HG02840 (cell line): ENCODE measurements around the gene CBLN3.

Source experiments
- ATAC-seq: cut with Tn5 transposase; IDR thresholded peaks from one replicate; pipeline ENCODE4 v1.9.1; 2021; ENCODE audit warnings: mild to moderate bottlenecking, moderate library complexity, moderate number of reproducible peaks; ENCODE audit not compliant: unreplicated experiment, low FRiP score

The CBLN3 gene

GRCh38 chr14:24407608-24408325 lies 21.7 kb downstream of the CBLN3 start:
- no peak for ATAC-seq

- no peak for ATAC-seq
Measured at GRCh38 chr14:24406416-24406815, 23.1 kb downstream of the CBLN3 start.

DNA sequence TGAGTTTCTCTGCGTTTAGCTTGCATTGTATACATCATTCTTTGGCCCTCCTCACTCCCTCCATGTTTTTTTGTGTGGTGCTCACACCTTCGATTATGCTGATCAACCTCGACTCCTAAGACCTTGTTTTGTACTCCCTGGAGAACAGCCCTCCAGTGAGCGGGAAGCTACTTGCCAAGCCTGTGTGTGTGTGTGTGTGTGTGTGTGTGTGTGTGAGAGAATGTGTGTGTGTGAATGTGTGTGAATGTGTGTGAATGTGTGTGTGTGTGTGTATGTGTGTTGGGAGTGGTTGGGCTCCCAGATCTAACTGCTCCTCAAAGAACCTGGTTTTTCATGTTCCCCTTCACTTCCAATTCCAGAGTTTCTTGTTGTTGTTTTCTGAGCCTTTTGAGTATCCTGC lies 24.7 kb downstream of the CBLN3 start:
- no peak for ATAC-seq

GRCh38 chr14:24403294-24403998 lies 26.0 kb downstream of the CBLN3 start:
- no peak for ATAC-seq

- no peak for ATAC-seq
Measured at GRCh38 chr14:24401810-24402702, 27.4 kb downstream of the CBLN3 start.

DNA sequence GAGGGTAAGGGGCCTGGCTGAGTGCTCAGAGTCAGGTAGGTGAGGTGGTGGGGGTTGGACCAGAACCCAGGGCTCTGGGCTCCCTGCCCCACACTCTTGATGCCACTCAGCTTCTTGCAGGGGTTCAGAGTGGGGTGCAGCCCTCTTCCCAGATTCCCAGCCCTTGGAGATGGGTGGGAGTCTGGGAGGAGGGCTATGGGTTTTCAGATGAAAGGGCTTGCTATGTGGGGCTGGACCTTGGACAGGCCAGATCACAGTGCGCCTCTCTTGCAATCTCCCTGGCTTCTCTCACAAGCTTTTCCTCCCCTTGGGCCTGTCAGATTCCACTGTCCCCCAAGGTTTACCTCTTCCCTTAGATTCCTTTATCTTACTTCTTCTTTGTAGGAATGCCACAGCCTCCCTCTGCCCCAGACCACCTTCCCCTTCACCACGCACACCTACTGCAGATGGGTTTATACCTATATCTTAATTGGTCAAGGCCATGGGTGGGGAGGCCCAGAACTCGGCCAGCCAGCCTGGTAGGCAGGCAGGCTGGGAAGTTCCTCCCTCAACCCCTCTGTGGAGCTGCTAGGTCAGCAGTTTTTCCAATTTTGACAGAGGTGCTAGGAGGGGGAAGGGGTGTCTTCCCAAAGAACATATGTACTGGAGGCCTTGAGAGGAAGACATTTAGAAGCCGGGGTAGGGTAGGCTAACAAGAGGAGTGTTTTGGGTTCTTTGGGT lies 29.3 kb downstream of the CBLN3 start:
- no peak for ATAC-seq

DNA sequence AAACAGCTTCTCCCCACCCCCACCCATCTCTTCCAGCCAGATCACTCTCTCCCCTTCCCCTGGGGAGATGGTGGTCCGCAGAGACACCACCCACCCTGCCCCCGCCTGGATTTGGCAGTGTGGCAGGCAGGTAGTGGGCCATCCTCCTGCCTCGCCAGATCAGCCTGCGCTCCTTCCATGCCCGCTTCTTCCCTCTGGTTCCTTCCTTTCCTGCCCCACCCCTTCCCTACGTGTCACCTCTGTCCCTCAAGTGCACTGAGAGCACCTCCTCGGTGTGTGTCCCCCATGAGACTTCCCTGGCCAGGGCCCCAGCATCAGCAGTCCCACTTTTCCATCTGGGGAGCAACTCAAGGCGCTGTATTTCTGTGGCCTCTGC lies 30.0 kb downstream of the CBLN3 start:
- no peak for ATAC-seq

DNA sequence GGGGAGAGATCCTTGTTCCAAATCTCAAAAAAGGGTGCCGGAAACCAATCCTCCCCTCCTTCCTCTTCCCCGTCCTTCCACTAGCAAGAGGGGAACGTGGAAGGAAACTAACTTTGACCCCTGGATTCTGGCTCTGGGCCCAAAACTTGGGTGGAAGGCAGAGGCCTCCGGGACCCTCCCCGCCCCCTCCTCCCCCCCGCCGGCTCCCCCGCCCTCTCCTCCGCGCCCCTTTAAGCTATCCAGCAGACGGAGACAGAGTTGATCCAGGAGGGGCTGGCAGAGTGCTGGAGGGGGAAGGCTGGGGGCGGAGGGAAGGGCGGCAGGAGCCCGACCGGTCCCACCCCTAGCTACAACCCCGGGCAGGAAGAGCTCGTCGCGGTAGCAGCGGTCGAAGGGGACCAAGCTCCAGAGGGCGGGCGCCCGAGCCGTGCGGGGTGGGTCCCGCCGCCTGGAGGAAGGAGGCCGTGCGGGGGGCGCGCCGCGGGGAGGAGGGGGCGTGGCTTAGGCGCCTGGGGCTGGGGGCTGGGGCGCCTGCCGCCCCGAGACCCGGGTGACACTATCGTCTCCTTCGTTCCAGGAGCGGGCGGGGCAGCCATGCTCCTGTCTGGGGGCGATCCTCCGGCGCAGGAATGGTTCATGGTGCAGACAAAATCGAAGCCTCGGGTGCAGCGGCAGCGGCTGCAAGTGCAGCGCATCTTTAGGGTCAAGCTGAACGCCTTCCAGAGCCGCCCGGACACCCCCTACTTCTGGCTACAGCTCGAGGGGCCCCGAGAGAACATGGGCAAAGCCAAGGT lies 30.6 kb downstream of the CBLN3 start, which contains the start of gene NYNRIN:
Gene NYNRIN, plus strand, starts transcription at position 351 of the 794 bp plus-strand sequence. Its CDS starts 244 bp downstream, at position 595.
- no peak for ATAC-seq

DNA sequence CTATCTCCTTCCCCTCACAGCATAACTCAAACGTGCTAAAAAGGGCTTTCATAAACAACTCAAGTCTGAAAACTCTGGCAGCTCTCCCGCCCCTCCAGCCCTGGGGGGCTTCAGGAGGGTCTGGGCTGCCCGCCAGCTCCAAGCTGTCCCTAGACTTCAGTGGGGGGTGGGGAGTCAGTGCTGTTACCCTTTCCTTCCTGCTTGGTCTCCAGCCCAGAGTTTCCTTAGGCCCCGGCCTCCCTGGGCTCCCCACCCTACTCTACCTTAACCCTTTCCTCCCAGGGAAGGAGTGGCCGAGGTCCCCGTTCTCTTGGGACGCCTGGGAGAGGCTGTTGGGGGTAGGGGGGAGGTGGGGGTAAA lies 31.2 kb downstream of the CBLN3 start:
- ATAC-seq, result no peak

DNA sequence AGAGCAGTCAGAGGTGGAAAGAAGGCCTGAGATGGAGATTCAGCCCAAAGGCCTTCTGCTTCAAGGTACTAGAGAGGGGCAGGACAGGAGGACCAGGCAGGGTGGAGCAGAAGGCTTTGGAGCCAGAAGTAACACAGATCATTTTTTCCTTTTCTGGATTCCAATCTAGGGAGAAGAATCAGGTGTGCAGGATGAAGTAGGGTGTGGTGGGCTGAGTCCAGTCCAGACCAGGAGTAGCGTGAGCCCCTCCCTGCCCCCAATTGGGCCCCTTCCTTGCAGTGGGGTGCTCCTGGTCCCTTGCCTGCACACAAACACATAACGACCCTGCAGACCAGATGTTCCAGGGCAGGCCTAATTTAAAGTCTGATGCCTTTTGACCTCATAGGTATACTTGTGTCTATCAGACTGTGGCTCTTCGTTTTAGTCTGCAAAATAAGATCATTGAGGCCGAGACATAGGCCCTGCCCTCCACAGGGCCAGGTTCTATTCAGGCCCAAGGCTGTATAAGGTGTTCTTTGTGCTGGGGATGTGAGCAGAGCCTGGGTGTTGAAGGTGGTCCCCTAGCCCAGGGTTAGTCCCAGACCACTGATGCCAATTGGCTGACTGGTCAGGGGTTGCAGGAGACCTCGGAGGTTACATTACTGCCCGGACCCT lies 31.7 kb downstream of the CBLN3 start:
- no peak for ATAC-seq

GRCh38 chr14:24395609-24396582 lies 33.6 kb downstream of the CBLN3 start:
- ATAC-seq, result no peak

DNA sequence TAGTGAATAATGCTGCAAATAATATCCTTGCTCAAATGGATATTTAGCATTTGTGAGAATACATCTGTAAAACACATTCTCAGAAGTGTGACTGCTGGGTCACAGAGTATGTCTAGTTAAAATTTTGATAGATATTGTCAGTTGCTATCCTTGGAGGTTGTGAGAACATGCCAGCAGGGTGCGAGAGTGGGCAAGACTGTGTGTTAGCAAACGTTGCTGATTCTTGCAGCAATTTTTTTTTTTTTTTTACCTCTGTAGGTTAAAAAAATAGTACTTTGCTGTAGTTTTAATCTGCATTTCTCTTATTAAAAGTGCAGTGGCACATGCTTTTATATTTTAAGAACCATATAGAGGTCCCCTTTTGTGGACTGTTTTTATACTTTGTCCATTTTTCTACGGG lies 35.2 kb downstream of the CBLN3 start:
- ATAC-seq, result no peak

DNA sequence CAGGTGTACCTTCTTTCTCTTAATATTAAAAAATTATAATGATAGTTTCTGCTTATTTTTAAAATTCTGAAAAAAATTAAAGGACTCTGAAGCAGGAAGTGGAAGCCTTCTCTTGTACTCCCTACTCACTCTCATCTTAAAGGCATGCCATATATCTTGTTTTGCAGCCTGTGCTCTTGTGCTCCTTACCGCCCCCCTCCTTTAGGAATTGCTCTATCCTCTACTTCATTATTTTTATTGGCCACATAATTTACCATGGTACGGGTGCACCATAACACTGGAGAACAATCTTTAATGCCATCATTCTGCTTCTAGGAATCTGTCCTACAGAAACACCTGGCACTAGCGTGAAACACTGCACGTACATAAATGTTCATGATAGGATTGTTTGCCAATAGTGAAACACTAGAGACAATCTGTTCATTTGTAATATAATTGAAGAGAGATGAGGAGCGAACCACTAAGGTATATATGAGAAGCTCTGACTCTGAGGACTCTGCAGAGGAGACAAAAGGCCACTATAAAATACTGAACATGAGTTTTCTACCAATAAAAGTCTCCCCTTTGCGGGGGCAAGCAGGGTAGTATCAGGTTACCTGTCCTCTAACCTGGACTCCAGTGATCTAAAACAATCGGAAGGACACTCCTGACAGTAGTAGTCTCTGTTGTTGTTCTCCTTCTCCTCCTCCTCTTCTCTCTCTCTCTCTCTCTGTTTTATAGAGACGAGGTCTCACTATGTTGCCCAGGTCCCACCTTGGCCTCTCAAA lies 37.0 kb downstream of the CBLN3 start:
- no peak for ATAC-seq

GRCh38 chr14:24390701-24391468 lies 38.6 kb downstream of the CBLN3 start:
- ATAC-seq, result no peak

DNA sequence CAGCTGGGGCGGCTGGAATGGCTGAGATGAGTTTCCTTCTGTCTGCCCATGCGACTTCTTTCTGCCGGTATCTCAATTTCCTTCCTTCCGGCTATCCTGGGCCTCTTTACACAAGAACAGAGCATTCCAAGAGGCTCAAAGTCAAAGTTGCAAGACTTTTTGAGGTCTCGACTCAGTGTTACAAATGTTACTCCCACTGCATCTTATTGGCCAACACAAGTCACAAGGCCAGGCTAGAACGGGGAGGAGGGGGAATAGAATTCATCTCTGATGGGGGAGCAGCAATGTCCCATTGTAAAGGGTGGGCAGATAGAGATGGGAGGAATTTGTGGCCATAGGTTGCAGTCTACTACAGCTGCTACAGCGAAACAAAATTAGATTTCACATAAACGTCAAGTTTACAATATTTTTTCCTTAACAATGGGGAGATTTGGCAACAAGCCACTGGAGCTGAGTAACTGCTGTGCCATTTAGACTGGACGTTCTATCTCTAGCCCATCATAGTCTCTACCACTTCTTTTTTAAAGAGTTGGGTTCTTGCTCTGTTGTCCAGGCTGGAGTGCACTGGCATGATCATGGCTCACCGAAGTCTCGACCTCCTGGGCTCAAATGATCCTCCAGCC lies 40.1 kb downstream of the CBLN3 start:
- no peak for ATAC-seq

GRCh38 chr14:24388474-24389179 lies 40.8 kb downstream of the CBLN3 start:
- no peak for ATAC-seq
